Measurements from ENCODE around the gene EXOC4.
"Not testable (repeated sequence)": the region's sequence is repeated elsewhere in the genome, so short reads cannot be mapped to it uniquely, and the experiment has no call there.

Gene EXOC4

DNA sequence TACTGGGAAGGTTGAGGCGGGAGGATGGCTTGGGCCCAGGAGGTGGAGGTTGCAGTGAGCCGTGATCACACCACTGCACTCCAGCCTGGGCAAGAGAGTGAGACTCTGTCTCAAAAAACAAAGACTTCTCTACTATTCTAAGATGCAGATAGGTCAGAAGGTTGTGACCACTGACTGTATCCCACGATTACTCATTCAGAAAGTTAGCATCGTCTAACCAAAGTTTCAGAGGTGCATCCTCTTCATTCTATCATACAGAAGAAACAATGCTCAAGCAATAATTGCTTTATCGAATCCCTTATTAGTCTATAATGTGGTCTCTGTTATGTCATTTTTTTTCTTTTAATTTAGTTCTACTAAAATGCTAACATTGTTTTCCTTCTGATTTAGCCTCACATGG is 525.6 kb downstream of the EXOC4 start:
- Histone ChIP-seq H3K14ac (ENCODE audit: low read length) (no peak overlapping the region), H2BK120ac (ENCODE audit: low read depth, low read length) (no peak overlapping the region), H3K27ac (replicated peaks; ENCODE audit: low read length) (no peak overlapping the region), H3K79me1 (ENCODE audit: low read depth, low read length) (no peaks in the 10 kb centered on the region), H3K18ac (ENCODE audit: low read length) (no peak overlapping the region), H2AFZ (ENCODE audit: low read length) (no peak overlapping the region), H3K27me3 (ENCODE audit: control insufficient read depth in 3 of 3, insufficient read depth in 3 of 3, low read depth in 1 of 3, low read length in 3 of 3) (no peaks in the 10 kb centered on the region), H4K91ac (ENCODE audit: low read depth, low read length, poor library complexity) (no peak overlapping the region), H2BK15ac (ENCODE audit: low read length) (no peak overlapping the region), H3K4me2 (ENCODE audit: insufficient read depth, low read length, poor library complexity, severe bottlenecking) (no peak overlapping the region), H2BK5ac (ENCODE audit: low read length) (no peak overlapping the region), H2BK12ac (ENCODE audit: low read length) (no peak overlapping the region), H3K36me3 (replicated peaks in 1 of 2; ENCODE audit: control insufficient read depth in 2 of 2, insufficient read depth in 2 of 2, low read length in 2 of 2) (no peaks in the 10 kb centered on the region), H3K23ac (ENCODE audit: low read depth, low read length, poor library complexity) (no peak overlapping the region), H3K4me1 (ENCODE audit: control insufficient read depth in 2 of 2, insufficient read depth in 1 of 2, low read depth in 1 of 2, low read length in 2 of 2) (peaks cover 0 to 8% of the 10 kb centered on the region in 2 donors), H4K8ac (ENCODE audit: low read depth, low read length) (no peak overlapping the region), H3K9ac (ENCODE audit: low read depth, low read length, poor library complexity) (no peak overlapping the region), H2AK5ac (ENCODE audit: low read depth, low read length) (no peak overlapping the region), H3K4ac (ENCODE audit: low read length) (no peak overlapping the region), H3K4me3 (ENCODE audit: low read length in 2 of 2) (no peak overlapping the region), H3K9me3 (replicated peaks in 1 of 2; ENCODE audit: control insufficient read depth in 2 of 2, insufficient read depth in 1 of 2, low read depth in 1 of 2, low read length in 2 of 2) (peaks cover 0 to 2% of the 10 kb centered on the region in 2 donors)
- no CpG with 5 or more reads among the region's 5 CpGs for WGBS, 2 donors (ENCODE audit: extremely low coverage in 2 of 2, insufficient read length in 2 of 2, insufficient replicate concordance in 1 of 2)
- DNase-seq (ENCODE audit: low spot score): no peak

DNA sequence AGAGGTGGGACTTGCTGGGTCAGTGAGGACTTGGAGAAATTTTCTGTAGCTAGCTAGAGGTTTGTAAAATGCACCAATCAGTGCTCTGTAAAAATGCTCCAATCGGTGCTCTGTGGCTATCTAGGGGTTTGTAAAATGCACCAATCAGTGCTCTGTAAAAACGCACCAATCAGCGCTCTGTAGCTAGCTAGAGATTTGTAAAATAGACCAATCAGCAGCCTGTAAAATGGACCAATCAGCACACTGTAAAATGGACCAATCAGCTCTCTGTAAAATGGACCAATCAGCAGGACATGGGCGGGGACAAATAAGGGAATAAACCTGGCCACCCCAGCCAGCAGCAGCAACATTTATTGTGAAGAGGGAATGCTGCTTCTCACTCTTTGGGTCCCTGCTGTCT is 526.7 kb downstream of the EXOC4 start:
- H3K27ac ChIP-seq (replicated peaks; ENCODE audit: low read length): not testable (repeated sequence)
- no CpG with 5 or more reads among the region's 4 CpGs for WGBS, 2 donors (ENCODE audit: extremely low coverage in 2 of 2, insufficient read length in 2 of 2, insufficient replicate concordance in 1 of 2)

DNA sequence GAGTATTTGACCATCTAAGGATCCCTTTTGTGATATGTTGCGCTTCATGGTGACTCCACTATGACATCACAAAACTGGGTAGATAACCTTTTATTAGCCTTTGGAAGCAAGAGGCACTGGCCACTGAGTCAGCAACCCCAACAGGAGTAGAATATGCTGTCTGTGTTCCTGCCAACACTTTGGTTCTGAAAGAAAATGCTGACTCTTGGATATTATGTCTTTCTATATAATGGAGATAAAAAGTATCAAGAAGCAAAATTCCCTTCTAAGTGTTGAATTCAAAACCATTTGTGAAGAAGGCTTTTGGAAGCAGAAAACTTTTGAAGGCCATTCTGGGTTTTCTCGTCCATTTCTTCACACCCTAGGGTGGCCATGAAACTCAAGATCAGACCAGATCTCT is 528.0 kb downstream of the EXOC4 start:
- WGBS, 2 donors (ENCODE audit: extremely low coverage in 2 of 2, insufficient read length in 2 of 2, insufficient replicate concordance in 1 of 2): no CpG with 5 or more reads among the region's 2 CpGs
- Histone ChIP-seq H3K79me1 (ENCODE audit: low read depth, low read length) (no peaks in the 10 kb centered on the region), H2BK12ac (ENCODE audit: low read length) (no peak overlapping the region), H2BK120ac (ENCODE audit: low read depth, low read length) (no peak overlapping the region), H3K4ac (ENCODE audit: low read length) (no peak overlapping the region), H3K18ac (ENCODE audit: low read length) (no peak overlapping the region), H3K27me3 (ENCODE audit: control insufficient read depth in 3 of 3, insufficient read depth in 3 of 3, low read depth in 1 of 3, low read length in 3 of 3) (no peaks in the 10 kb centered on the region), H4K8ac (ENCODE audit: low read depth, low read length) (no peak overlapping the region), H3K9ac (ENCODE audit: low read depth, low read length, poor library complexity) (no peak overlapping the region), H3K4me3 (ENCODE audit: low read length in 2 of 2) (no peak overlapping the region), H2AFZ (ENCODE audit: low read length) (no peak overlapping the region), H3K36me3 (replicated peaks in 1 of 2; ENCODE audit: control insufficient read depth in 2 of 2, insufficient read depth in 2 of 2, low read length in 2 of 2) (no peaks in the 10 kb centered on the region), H4K91ac (ENCODE audit: low read depth, low read length, poor library complexity) (no peak overlapping the region), H3K4me2 (ENCODE audit: insufficient read depth, low read length, poor library complexity, severe bottlenecking) (no peak overlapping the region), H3K27ac (replicated peaks; ENCODE audit: low read length) (no peak overlapping the region), H3K9me3 (replicated peaks in 1 of 2; ENCODE audit: control insufficient read depth in 2 of 2, insufficient read depth in 1 of 2, low read depth in 1 of 2, low read length in 2 of 2) (peaks cover 0 to 2% of the 10 kb centered on the region in 2 donors), H2BK5ac (ENCODE audit: low read length) (no peak overlapping the region), H3K4me1 (ENCODE audit: control insufficient read depth in 2 of 2, insufficient read depth in 1 of 2, low read depth in 1 of 2, low read length in 2 of 2) (peaks cover 0 to 8% of the 10 kb centered on the region in 2 donors), H2BK15ac (ENCODE audit: low read length) (no peak overlapping the region), H2AK5ac (ENCODE audit: low read depth, low read length) (no peak overlapping the region), H3K14ac (ENCODE audit: low read length) (no peak overlapping the region), H3K23ac (ENCODE audit: low read depth, low read length, poor library complexity) (no peak overlapping the region)
- no peak for DNase-seq (ENCODE audit: low spot score)

More for the DNA sequence above, 526.7 kb downstream of the EXOC4 start:
- H3K79me1 ChIP-seq (ENCODE audit: low read depth, low read length); H3K9ac ChIP-seq (ENCODE audit: low read depth, low read length, poor library complexity); H3K23ac ChIP-seq (ENCODE audit: low read depth, low read length, poor library complexity); H2BK5ac ChIP-seq (ENCODE audit: low read length); H2AK5ac ChIP-seq (ENCODE audit: low read depth, low read length); H2AFZ ChIP-seq (ENCODE audit: low read length); H3K4me2 ChIP-seq (ENCODE audit: insufficient read depth, low read length, poor library complexity, severe bottlenecking); H3K36me3 ChIP-seq (replicated peaks in 1 of 2; ENCODE audit: control insufficient read depth in 2 of 2, insufficient read depth in 2 of 2, low read length in 2 of 2); H2BK15ac ChIP-seq (ENCODE audit: low read length); H3K4me3 ChIP-seq (ENCODE audit: low read length in 2 of 2); H3K18ac ChIP-seq (ENCODE audit: low read length); H3K4me1 ChIP-seq (ENCODE audit: control insufficient read depth in 2 of 2, insufficient read depth in 1 of 2, low read depth in 1 of 2, low read length in 2 of 2); DNase-seq (ENCODE audit: low spot score); H3K27me3 ChIP-seq (ENCODE audit: control insufficient read depth in 3 of 3, insufficient read depth in 3 of 3, low read depth in 1 of 3, low read length in 3 of 3); H2BK12ac ChIP-seq (ENCODE audit: low read length); H2BK120ac ChIP-seq (ENCODE audit: low read depth, low read length); H3K4ac ChIP-seq (ENCODE audit: low read length); H4K8ac ChIP-seq (ENCODE audit: low read depth, low read length); H4K91ac ChIP-seq (ENCODE audit: low read depth, low read length, poor library complexity); H3K14ac ChIP-seq (ENCODE audit: low read length); H3K9me3 ChIP-seq (replicated peaks in 1 of 2; ENCODE audit: control insufficient read depth in 2 of 2, insufficient read depth in 1 of 2, low read depth in 1 of 2, low read length in 2 of 2): not testable (repeated sequence)

DNA sequence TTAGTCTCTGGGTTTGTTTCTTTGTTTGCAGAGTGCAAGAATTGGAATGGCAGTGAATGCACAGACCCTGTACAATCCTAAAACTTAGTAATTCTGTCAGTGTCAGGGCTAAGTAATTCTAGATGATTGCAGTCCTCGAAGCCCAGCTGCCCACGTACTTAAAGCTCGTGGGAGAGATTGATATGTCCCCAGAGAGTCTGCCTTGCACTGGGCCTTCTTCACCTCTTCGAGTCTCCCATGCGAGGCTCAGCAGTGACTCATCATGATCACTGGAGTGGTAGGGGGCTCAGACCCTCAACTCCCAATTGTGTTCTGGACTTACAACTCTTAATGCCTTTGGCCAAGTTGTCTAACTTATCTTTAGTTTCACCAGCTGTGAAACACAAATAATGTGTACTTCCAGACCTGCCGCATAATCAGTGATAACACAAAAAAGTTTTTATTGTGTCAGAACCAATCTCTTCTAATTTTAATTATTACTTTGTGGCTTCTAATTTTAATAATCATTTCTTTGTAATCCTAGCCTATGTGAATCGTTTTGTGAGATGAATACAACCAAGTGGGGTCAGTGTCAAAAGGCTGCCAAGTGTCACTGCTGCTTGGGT is 528.7 kb downstream of the EXOC4 start:
- no peak overlapping the region for H3K23ac ChIP-seq (ENCODE audit: low read depth, low read length, poor library complexity)
- H3K14ac ChIP-seq (ENCODE audit: low read length): no peak overlapping the region
- no peak overlapping the region for H3K18ac ChIP-seq (ENCODE audit: low read length)
- DNase-seq (ENCODE audit: low spot score): no peak
- no peak overlapping the region for H2BK15ac ChIP-seq (ENCODE audit: low read length)
- H2AFZ ChIP-seq (ENCODE audit: low read length): no peak overlapping the region
- no peak overlapping the region for H4K8ac ChIP-seq (ENCODE audit: low read depth, low read length)
- H2AK5ac ChIP-seq (ENCODE audit: low read depth, low read length): no peak overlapping the region
- H3K9me3 ChIP-seq (replicated peaks in 1 of 2; ENCODE audit: control insufficient read depth in 2 of 2, insufficient read depth in 1 of 2, low read depth in 1 of 2, low read length in 2 of 2): peaks cover 0 to 2% of the 10 kb centered on the region in 2 donors
- H3K27me3 ChIP-seq (ENCODE audit: control insufficient read depth in 3 of 3, insufficient read depth in 3 of 3, low read depth in 1 of 3, low read length in 3 of 3): no peaks in the 10 kb centered on the region
- no peaks in the 10 kb centered on the region for H3K79me1 ChIP-seq (ENCODE audit: low read depth, low read length)
- H3K4me3 ChIP-seq (ENCODE audit: low read length in 2 of 2): no peak overlapping the region
- no peak overlapping the region for H3K9ac ChIP-seq (ENCODE audit: low read depth, low read length, poor library complexity)
- no peak overlapping the region for H4K91ac ChIP-seq (ENCODE audit: low read depth, low read length, poor library complexity)
- H3K4me1 ChIP-seq (ENCODE audit: control insufficient read depth in 2 of 2, insufficient read depth in 1 of 2, low read depth in 1 of 2, low read length in 2 of 2): peaks cover 0 to 8% of the 10 kb centered on the region in 2 donors
- H3K4me2 ChIP-seq (ENCODE audit: insufficient read depth, low read length, poor library complexity, severe bottlenecking): no peak overlapping the region
- no peak overlapping the region for H2BK5ac ChIP-seq (ENCODE audit: low read length)
- no peaks in the 10 kb centered on the region for H3K36me3 ChIP-seq (replicated peaks in 1 of 2; ENCODE audit: control insufficient read depth in 2 of 2, insufficient read depth in 2 of 2, low read length in 2 of 2)
- no peak overlapping the region for H2BK12ac ChIP-seq (ENCODE audit: low read length)
- no CpG with 5 or more reads among the region's 7 CpGs for WGBS, 2 donors (ENCODE audit: extremely low coverage in 2 of 2, insufficient read length in 2 of 2, insufficient replicate concordance in 1 of 2)
- H3K27ac ChIP-seq (replicated peaks; ENCODE audit: low read length): no peak overlapping the region
- no peak overlapping the region for H2BK120ac ChIP-seq (ENCODE audit: low read depth, low read length)
- no peak overlapping the region for H3K4ac ChIP-seq (ENCODE audit: low read length)
